Stimulated activated CD4-positive, alpha-beta T cell treated with anti-CD3 and anti-CD28 coated beads, TNF-alpha, amount 100 ng/mL, for 48 hours (primary cell): ENCODE results near the gene ACP7.

Experiments
- DNase-seq, 3 donors: peaks; one replicate each; pipeline ENCODE4 v3.0.0-alpha.2; 2020; ENCODE audit warnings: low read depth in 3 of 3

The ACP7 gene

DNA sequence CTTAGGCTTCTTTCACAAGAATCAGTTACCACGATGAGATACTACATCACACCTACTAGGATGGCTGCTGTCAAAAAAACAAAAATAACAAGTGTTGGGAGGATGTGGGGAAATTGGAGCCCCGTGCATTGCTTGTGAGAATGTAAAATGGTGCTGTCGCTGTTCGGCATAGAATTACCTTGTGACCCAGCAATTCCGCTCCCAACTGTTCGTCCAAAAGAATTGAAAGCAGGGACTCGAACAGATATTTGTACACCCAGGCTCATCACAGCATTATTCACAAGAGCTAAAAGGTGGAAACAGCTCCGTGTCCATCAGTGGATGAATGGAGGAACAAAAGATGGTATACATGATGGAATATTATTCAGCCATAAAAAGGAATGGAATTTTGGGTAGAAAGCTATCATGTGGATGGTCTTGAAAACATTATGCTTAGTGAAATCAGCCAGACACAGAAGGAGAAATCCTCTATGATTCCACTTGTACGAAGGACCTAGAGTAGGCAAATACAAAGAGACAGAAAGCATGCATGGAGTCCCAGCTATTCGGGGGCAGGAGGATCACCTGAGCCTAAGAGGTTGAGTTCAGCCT is 64.9 kb downstream of the ACP7 start:
- no peak for DNase-seq

GRCh38 chr19:39150235-39150634 is 66.1 kb downstream of the ACP7 start:
- no peak for DNase-seq

DNA sequence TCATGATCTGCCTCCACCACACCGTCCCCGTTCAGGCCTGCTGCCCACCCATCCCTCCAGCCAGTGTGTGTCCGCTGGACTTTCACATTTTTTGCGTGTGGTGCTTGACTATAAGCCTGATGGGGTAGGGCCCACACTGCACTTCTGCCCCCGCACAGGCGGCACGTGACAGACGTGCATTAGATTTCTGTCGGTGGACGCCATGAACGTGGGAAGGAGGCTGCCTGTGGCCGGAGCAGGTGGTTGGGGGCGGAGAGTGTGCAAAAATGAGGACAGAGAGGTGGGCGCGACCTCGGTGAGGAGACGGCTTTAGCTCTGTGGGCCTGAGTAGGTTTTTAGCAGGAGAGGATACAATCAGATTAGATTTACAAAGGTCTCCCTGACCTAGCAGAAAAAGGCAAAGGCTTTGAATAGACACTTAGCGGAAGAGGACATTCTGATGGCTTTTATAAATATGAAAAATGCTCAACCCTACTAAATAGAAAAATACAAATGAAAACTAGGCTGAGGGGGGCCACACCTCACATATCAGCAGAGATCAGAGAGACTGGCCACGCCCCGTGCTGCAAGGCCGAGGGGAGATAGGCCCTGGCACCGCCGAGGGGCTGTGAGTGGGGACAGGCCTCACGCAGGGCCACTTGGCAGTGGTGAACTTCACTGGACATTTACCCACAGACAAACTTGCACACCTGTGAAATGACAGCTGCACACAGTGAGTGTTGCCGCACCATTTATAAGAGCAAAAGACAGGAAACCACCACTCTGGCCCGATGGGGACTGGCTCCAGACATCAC is 66.8 kb downstream of the ACP7 start:
- DNase-seq = no peak

DNA sequence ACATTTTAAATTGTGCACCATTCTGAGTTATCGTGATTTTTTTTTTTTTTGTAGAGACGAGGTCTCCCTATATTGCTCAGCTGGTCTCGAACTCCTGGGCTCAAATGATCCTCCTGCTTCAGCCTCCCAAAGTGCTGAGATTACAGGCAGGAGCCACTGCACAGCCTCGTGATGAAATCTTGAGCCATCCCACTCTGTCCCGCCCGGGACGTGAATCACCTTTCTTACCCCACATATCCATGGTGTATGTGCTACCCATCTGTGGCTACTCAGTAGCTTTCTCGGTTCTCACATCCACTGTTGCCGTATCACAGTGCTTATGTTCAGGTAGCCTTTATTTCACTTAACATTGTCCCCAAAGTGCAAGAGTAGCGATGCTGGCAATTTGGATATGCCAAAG is 67.9 kb downstream of the ACP7 start:
- no peak for DNase-seq

DNA sequence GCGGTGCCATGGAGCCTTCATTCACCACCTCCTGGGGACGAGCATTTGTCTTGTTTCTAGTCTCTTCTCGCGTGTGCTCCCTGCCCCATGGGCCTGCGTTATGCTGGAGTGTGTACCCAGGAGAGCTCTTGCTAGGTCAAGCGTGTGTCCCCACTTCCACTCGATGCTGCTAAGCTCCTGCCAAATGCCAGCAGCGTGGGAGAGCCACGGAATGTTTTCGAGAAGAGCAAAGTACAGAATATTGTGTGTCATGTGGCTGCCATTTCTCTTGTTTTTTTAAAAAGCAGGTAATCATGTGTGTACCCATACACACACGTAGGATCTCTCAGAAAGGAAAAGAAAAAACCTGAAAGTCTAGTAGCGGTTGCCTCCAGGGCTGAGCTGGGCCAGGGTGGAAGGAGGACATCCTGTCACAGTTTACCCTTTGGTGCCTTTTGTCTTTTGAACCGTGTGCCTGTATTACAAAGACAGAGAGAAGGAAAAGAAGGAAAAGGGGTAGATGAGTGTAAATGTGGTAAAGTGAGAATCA is 70.0 kb downstream of the ACP7 start:
- no peak for DNase-seq

DNA sequence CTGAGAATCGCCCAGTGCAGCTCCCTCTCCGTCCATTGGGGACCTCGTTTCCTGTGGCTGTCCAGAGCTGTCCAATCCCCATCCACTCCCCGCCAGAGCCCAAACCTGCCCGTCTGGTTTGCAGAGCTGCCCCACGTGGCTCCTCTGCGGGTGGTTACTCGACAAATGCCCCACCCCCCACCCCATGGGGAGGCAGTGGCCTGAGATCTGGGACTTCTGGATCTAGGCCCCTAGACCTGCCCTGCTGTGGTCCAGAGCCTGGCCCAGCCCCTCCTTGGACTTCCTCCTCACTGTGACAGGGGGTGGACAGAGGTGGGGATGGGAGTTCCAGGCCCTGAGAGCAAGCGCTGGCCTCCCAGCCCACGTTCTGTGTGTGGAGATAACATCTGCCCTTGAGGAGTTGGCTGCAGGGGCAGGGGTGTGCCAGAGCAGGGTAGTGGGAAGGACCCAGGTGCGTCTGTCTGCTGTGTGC is 70.5 kb downstream of the ACP7 start:
- DNase-seq = no peak

- DNase-seq = no peak
These were observed 71.0 kb downstream of the ACP7 start for GRCh38 chr19:39155114-39155700.

DNA sequence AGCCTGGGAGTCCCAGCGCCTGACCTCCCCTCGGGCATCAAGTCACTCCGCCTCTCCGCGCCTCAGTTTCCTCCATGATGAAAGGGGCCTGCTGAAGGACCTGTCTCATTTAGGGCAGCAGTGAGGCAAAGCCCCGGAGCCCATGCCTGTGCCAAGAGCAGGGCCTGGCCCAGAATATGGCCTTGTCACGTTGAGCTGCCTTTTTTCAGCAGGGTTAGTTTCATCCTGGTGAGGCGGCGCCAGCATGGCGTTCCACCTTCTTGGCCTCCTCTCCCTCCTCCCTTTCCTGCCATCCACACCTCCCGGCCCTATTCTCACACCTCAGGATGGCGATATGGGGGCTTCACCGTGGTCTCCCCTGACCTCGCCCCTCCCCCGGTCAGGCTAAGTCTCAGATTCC is 71.6 kb downstream of the ACP7 start:
- no peak for DNase-seq

DNA sequence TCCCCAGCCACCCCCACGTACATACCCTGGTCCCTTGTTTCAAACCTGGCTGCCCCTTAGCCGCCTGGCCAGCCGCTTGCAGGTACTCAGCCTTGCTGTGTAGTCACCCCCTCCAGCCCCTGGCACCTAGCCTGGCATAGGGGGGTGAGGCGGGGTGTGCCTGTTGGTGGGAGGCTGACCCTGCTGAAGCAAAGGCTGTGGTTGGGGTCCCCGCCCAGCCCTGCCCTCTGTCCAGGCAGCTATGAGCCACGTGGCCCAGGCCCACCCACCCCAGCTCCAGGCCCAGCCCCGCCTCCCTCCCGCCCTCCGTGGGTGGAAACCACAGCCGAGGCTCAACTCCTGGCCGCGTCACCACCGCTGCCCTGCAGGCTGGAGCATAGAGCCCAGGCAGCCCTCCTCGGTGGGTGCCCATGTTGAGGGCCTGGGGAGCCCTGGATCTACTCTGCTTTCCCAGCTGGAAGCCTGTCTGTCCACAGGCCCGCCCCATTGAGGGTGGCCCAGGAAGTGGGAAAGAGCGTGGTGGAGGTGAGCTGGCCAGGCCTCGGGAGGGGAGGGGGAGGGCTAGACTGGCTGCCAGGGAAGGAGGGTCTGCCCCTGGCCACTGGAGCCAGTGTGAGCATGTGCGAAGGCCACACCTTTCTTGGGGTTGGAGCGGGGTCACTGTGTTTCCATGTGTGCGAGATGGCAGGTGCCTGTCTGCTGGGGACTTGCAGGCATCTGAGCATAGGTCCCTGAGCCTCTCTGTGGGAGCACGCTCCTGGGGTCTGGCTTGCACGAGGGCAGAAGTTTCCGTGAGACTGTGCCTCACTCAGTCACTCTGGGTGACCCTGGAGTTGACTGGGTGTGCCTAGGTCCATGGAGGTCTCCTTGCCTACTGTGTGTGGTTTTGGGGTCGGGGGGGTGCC is 72.4 kb downstream of the ACP7 start:
- DNase-seq = no peak

DNA sequence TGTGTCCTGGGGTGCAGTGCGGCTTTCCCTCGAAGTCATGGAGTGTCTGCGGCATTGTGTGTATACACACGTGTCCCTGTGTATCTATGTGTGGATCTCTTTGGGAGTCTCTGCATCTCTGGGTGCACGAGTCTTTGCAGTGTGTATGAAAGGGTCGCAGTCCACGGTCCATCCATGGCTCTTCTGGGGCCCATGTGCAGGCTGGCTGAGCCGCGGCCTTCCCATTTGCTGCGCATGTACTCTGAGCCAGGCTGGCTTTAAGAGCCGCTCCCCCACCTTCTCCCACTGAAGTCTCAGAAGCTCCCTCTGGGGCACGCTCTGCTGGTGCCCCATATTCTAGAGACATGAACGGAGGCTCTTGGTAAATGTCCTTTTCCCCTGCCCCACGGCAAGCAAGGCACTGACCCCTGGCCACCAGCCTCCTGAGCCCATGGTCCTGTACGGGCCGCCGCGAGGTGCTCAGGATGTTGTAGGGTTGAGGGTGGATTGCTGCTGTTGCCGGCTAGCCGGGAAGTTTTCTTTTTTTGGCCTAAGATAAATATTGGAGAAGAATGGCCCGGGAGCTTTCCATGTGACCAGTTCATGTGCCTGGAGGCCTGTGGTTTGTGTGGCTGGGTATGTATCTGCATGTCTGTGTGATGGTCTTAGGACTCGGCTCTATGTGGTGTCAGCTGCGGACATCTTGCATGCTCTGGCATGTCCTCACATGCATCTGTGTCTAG is 73.3 kb downstream of the ACP7 start:
- no peak for DNase-seq

DNA sequence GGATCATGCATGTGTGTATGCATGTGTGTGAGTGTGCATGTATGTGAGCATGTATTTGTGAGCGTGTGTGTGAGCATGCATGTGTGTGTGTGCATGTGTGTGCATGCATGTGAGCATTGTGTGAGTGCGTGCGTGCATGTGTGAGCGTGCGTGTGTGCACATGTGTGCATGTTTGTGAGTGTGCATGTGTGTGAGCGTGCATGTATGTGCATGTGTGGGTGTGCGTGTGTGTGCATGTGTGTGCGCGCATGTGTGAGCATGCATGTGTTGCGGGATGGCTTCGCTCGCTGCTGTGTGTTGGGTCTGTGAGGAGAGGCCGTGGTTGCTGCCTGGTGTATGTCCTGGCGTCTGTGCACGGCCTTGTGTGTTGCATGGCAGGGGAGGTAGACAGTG is 73.8 kb downstream of the ACP7 start:
- no peak for DNase-seq

- no peak for DNase-seq
These were observed 74.6 kb downstream of the ACP7 start for GRCh38 chr19:39158646-39159260.

GRCh38 chr19:39160523-39160861 is 76.3 kb downstream of the ACP7 start:
- no peak for DNase-seq
